ENCODE results near the gene IL1RN.

Gene IL1RN

DNA sequence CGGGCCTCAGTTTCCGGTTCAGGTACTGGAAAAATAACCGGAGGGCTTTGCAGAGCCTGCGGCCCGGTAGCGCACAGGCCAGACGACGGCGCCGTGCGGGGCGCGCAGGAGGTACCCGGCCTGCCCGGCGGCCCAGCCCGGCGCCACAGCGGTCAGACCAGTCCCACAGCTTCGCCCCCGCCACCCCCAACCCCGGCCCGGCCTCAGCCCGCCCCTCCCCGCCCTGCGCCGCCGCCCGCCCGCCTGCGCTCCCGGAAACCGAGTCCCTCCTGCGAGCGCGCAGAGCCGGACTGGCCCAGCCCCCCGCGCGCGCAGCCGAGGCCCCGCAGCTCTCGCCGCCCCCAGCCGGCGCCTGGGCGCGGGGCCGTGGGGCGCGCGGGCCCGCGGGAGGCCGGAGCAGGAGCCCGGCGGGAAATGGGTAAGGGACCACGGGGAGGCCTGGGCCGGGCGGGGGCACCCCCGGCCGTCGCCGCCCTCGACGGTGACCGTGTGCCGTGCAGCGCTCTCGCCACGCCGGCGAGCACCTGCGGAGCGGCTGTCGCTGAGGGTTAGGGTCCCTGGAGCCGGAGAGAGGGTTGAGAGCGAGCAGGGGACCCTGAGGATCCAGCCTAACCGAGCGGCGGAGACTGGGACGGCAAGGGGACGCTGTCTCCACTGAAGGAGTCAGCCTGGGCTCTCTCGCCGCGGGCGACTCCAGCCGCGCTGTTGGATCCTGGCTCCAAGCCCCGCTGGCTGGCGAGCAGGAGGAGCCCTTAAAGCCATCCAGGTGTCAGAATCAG is 29.9 kb downstream of the IL1RN start:
- peak; percentile 64 for DNase-seq (ENCODE audit: low spot score)

DNA sequence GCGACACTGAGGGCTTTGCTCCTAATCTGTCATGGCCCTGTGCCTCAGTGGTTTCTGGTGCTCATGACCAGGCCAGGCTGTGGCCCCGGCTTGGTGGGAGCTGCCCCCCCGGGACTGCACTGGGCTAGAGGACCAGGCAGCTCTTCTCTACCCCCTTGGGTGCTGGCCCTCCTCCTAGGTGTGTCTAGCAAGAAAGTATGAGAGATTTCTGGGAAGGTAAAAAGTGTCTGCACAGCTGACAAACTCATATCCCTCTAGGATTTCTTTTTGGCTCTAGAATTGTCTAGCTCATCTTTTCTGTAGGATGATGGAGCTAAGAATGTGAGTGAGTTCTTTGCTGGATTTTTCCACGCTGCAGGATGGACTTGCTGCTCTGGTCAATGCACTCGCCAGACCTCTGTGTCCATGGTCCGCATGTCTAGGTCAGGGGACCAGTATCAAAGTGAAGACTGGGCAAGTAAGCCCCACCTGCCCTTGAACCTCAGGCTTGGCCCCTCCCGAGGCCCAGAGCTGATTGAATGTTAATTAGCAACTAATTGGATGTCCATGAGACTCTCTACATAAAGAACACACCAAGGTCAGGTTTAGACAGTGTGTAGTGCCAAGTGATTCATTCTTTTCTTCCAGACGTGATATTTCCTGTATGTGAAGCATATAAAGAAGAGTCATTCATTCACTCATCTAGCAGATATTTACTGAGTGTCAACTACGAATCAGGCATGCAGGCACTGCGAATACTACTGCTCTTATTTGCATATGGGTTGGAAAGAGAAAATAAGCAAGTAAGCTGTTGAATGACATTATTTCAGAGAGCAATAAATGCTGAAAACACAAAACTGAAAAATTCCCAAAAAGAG is 30.7 kb downstream of the IL1RN start:
- no peak for DNase-seq (ENCODE audit: low spot score)

- DNase-seq (ENCODE audit: low spot score): no peak
These were observed 31.6 kb downstream of the IL1RN start for GRCh38 chr2:113158884-113159553.

DNA sequence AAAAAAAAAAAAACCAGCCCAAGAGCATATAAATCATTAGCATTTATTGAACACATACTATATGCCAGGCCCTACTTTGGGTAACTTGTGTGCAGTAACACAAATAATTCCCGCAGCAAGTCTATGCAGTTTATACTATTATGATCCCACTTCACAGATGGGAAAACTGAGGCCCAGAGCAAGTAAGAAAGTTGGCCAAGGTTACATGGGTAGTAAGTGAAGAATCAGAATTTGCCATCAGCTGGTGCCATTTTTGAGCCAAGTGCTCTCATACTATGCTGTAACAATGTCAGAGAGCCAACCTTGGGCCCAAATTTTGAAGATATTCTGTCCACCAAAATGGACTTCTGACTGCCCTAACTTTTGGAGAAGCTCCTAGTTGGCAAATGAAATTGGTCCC is 32.9 kb downstream of the IL1RN start:
- no peak for DNase-seq (ENCODE audit: low spot score)

GRCh38 chr2:113160962-113161361 is 33.6 kb downstream of the IL1RN start:
- DNase-seq (ENCODE audit: low spot score): no peak

- DNase-seq (ENCODE audit: low spot score): no peak
These were observed 34.8 kb downstream of the IL1RN start for GRCh38 chr2:113162173-113162572.

DNA sequence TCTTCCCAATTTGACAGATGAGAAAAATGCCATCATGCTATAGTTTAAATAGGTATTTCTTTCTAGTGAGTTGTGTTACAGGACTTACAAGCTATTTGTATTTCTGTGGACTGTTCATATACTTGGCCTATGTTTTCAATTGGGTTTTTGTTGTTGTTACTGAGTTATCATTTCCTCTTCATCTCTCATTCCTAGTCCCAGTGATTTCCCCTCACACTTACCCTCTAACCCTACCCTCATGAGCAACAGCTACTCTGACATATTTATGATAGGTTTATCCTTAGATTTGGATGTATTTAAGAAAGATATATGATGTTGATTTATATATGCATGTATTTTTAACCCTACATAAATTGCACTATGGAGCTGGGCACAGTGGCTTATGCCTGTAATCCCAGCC is 35.5 kb downstream of the IL1RN start:
- no peak for DNase-seq (ENCODE audit: low spot score)

DNA sequence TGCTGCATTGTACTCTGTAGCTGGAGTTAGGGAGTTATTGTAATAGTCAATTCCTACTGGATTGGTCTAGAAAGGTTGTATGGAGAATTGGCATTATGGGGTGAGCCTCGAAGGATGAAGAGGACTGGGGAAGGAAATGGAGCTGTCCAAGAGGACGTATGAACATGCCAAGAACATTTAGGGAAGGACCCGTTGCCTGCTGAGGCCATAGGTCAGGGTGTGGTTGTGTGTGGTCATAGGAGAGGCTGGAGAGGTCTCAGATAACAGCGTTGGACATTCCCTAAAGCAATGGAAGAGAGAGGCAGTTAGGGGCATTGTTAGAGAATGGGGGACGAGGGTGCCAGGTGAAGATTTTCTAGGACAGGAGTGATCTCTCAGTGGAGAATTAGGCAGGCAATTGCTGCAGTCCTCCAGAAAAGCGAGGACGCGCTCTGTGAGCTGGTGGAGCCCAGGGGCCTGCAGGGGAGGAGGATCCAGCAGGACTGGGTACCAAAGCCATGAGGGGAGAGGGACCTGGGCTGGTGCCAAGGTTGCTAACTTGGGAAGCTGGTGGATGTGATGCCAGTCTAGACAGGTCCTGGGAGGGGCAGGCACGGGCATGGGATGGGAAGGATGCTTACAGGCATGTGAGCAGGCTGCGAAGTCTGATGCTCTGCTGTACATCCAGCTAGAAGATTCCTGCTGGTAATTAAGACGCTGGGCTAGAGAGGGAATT is 37.0 kb downstream of the IL1RN start:
- no peak for DNase-seq (ENCODE audit: low spot score)

DNA sequence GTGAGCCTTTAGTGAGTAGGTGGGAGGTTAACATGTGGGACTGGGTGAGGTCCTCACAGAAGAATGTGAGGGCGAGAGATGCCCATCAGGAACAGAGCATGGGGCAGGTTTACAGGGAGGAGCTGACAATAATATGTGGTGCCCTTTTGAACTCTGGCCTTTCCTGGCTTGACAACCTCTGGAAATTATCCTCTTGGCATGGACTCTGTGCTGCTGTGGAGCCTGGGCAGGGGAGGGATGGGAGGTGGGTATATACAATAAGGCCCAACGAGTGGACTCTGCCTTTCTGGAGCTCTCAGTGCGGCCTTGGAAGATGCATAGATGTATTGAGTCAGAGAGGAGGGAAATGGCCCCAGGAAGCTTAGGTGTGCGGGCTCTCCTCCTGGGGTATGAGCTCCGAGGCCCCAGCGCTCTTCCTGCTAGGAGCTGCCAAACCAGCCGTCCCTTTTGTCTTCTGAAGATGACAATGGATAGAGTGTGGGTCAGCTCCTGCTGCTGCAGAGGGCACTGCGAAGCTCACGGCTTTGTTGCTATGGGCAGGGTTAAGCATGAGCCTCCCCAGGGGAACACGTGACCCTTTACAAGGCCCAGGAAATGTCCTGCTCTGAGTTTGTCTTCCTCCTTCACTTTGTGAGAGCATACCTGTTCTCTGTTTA is 37.7 kb downstream of the IL1RN start:
- no peak for DNase-seq (ENCODE audit: low spot score)

GRCh38 chr2:113166187-113166645 is 38.8 kb downstream of the IL1RN start:
- no peak for DNase-seq (ENCODE audit: low spot score)

GRCh38 chr2:113167115-113167932 is 39.9 kb downstream of the IL1RN start:
- DNase-seq (ENCODE audit: low spot score): no peak

DNA sequence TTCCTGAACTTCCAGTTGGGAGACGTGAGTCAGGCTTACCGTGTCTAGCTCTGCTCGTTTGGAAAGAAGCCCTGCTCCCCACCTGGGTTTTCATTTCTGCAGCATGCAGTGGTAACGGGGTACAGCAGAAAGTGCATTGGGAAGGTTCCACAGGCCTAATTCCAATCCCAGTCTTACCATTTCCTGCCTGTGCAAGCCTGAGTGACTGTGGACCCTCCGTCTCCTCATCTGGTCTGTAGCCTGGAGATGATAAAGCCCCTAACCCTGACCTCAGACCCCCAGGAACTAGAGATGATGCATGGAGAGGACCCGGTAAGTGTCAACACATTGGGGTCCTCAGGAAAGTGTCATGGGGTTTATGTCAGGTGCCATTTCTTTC is 40.6 kb downstream of the IL1RN start:
- no peak for DNase-seq (ENCODE audit: low spot score)

DNA sequence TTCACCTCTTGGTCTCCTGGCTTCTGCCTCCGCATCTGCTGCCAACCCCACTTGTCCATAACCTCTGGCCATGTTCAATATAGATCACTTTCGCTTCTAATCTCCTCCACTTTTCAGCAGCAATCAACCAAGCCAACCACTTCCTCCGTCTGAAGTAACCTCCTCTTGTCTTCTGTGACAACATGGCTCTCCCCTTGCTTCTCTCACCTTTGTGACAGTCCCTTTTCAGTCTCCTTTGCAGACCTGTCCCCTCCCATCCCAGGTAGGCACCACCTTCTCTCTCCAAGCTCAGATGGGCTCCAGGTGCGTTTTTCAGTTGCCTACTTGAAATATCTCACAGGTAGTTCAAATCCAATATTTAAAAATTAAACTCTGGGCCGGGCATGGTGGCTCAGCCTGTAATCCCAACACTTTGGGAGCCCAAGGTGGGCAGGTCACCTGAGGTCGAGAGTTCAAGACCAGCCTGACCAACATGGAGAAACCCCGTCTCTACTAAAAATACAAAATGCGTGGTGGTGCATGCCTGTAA is 41.7 kb downstream of the IL1RN start:
- no peak for DNase-seq (ENCODE audit: low spot score)

DNA sequence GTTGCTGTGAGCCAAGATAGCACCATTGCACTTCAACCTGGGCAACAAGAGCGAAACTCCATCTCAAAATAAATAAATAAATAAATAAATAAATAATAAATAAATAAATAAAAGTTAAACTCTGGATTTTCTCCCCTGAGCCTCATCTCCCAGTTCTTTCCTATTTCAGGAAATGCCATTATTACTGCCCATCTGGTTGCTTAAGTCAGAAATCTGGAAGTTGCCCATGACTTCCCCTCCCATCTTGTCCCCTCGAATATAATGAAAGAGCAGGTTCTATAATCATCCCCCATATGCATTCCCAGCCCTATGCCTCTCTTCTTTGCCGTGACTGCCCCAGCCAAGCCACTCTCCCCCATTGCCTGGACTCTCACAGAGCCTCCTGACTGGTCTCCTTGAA is 42.2 kb downstream of the IL1RN start:
- no peak for DNase-seq (ENCODE audit: low spot score)

GRCh38 chr2:113171334-113172075 is 44.1 kb downstream of the IL1RN start:
- DNase-seq (ENCODE audit: low spot score): no peak

DNA sequence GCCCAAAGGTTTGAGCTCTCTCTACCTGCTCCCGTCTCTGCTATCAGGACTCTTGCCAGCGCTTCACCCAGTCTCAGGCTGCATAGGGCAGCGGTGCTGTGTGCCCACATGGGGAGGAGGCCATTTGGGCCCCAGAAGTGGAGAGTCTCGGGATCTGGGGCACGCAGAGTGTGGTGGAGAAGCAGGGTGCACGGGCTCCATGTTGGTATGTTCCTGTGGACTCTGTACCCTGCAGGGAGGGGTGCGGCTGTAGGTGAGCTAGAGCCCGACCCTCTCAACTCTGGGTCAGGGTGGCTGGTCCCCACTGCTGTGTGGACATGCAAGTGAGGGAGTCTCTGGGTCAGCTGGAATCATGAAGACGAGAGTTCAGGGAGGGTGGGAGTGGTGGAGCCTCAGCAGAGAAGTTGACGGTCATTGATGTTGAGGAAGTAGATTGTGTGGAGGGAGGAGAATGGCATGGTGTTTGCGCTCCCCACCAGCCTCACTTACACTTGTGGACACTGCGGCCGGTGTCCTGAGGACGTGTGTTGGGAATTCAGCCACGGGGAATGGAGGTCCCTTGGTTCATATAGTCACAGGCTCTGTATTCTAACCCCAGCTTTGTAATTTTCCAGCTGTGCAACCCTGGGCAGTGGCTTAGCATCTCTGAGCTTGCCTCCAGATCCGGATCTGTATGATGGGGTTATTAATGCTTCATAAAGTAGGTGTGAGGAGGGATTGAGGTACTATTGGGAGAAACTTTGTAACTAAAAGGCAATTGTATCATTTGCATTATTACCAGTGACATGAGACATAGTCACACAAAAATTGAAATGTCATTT is 45.5 kb downstream of the IL1RN start:
- DNase-seq (ENCODE audit: low spot score): no peak

GRCh38 chr2:113173542-113174375 is 46.4 kb downstream of the IL1RN start, which contains the start of gene PSD4:
Gene PSD4, plus strand, starts transcription at chr2:113173971. Its CDS starts 8,486 bp downstream, at chr2:113182457.
- DNase-seq (ENCODE audit: low spot score): no peak

GRCh38 chr2:113174376-113174750 is 47.0 kb downstream of the IL1RN start:
- DNase-seq (ENCODE audit: low spot score): no peak
